Caco-2 (cell line): Measurements from ENCODE around the gene SRGAP1. TPM values are rescaled to one million over a fixed set of nuclear protein-coding genes. Genes with fewer than 3 reads are reported as not detected.

Experiments used
- BruUV-seq: library from RNA; stranded (reverse); fragments of 400-500 nt; replicated peaks from 2 replicates; lab custom pipeline; 2021; lab: Mats Ljungman, UMichigan
- CTCF ChIA-PET: fragments of 300-600 bp; sonication (Branson Sonifier 250); formaldehyde crosslinking; loops from one replicate; lab custom pipeline; 2022; ENCODE audit warnings: antibody characterized with exemption; lab: Charles Lee
- POLR2A ChIA-PET: fragments of 300-600 bp; sonication (Branson Sonifier 250); formaldehyde crosslinking; loops from one replicate; lab custom pipeline; 2022; ENCODE audit warnings: antibody characterized with exemption; lab: Charles Lee
- DNase-seq, 2 experiments: peaks; one replicate each; pipeline versions ENCODE4 v3.0.0 to v3.0.0-alpha.2; 2020 to 2022
- H3K27me3 ChIP-seq: replicated peaks from 2 replicates; pipeline ENCODE4 v1.6.0; 2011; ENCODE audit warnings: low read length; ENCODE audit not compliant: control insufficient read depth, insufficient read depth
- H3K36me3 ChIP-seq: 2 replicates; pipeline ENCODE4 v1.5.1; 2011; ENCODE audit warnings: low read length; ENCODE audit not compliant: control insufficient read depth, insufficient read depth
- H3K4me1 ChIP-seq: fragments of 250-450 bp; sonication (Bioruptor Pico); 2 replicates; pipeline ENCODE4 v1.5.1; 2020; ENCODE audit warnings: mild to moderate bottlenecking
- H3K4me3 ChIP-seq: 2 replicates; pipeline ENCODE4 v1.5.1; 2011; ENCODE audit warnings: low read depth, mild to moderate bottlenecking, control low read depth, low read length
- H3K9me3 ChIP-seq: fragments of 250-450 bp; sonication (Bioruptor Pico); 2 replicates; pipeline ENCODE4 v1.5.1; 2020; ENCODE audit warnings: mild to moderate bottlenecking, moderate library complexity
- H3K27ac Mint-ChIP-seq: one replicate; pipeline ENCODE4 v1.8.0; 2022; ENCODE audit warnings: mixed read lengths; ENCODE audit not compliant: unreplicated experiment
- H3K27me3 Mint-ChIP-seq: one replicate; pipeline ENCODE4 v1.8.0; 2022; ENCODE audit warnings: mixed read lengths; ENCODE audit not compliant: insufficient read depth, unreplicated experiment
- H3K36me3 Mint-ChIP-seq: one replicate; pipeline ENCODE4 v1.8.0; 2022; ENCODE audit warnings: mild to moderate bottlenecking, mixed read lengths; ENCODE audit not compliant: insufficient read depth, unreplicated experiment
- H3K4me1 Mint-ChIP-seq: one replicate; pipeline ENCODE4 v1.8.0; 2022; ENCODE audit warnings: low read depth, mixed read lengths; ENCODE audit not compliant: unreplicated experiment
- H3K4me3 Mint-ChIP-seq: one replicate; pipeline ENCODE4 v1.8.0; 2022; ENCODE audit warnings: mild to moderate bottlenecking, moderate library complexity, mixed read lengths; ENCODE audit not compliant: unreplicated experiment
- H3K9me3 Mint-ChIP-seq: one replicate; pipeline ENCODE4 v1.8.0; 2022; ENCODE audit warnings: mixed read lengths; ENCODE audit not compliant: unreplicated experiment
- intact Hi-C: fragments of 100-400 bp; cut with micrococcal nuclease; formaldehyde crosslinking; loops from one replicate; pipeline ENCODE4 v1.10.0; 2022; ENCODE audit not compliant: unreplicated experiment
- total RNA-seq: library from RNA; stranded (reverse); gene quantifications from 2 replicates; pipeline ENCODE4 v1.2.3, GENCODE V29; 2022
- TF ChIP-seq, protein P1 (sequence below), 2 experiments: fragments of 200-600 bp in 1 of 2; IDR thresholded peaks; 1 replicate in 1 of 2; 2 replicates in 1 of 2; pipeline versions ENCODE4 v1.5.1 to v1.8.0; 2011 to 2022; ENCODE audit warnings: antibody characterized with exemption in 1 of 2, control low read depth in 1 of 2, inconsistent platforms in 1 of 2, low read depth in 1 of 2, low read length in 1 of 2, mild to moderate bottlenecking in 1 of 2, moderate library complexity in 1 of 2; ENCODE audit not compliant: insufficient read depth in 1 of 2, severe bottlenecking in 1 of 2, unreplicated experiment in 1 of 2

The SRGAP1 gene
- total RNA-seq, 1 experiment from 2014 or later, result 22.1 TPM

DNA sequence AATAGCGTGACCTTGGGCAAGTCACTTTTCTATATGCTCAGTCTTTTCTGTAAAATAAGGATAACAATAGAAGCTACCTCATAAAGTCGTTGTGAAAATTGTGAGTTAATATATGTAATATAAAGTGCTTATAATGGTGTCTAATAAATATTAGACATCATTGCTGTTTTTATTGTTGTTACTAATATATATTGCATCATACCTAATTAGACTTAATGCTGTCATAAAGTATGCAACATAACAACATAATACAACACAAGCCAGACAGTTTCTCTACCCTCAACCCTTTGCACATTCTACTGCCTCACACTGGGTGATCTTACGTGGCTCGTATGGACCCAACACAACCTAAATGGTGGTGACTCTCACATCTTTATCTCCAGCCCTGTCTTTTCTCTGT lies 240.7 kb downstream of the SRGAP1 start:
- H3K27me3 ChIP-seq, result no peaks in the 10 kb centered on the region
- intact Hi-C loops, result loop anchor here (10.0 kb wide), 1 partner anchor 90 kb away; no protein-coding TSS in a partner anchor
- H3K27ac Mint-ChIP-seq, result no peak overlapping the region
- POLR2A ChIA-PET, result no interaction called here
- no peaks in the 10 kb centered on the region for H3K9me3 ChIP-seq
- TF ChIP-seq, protein P1, sequence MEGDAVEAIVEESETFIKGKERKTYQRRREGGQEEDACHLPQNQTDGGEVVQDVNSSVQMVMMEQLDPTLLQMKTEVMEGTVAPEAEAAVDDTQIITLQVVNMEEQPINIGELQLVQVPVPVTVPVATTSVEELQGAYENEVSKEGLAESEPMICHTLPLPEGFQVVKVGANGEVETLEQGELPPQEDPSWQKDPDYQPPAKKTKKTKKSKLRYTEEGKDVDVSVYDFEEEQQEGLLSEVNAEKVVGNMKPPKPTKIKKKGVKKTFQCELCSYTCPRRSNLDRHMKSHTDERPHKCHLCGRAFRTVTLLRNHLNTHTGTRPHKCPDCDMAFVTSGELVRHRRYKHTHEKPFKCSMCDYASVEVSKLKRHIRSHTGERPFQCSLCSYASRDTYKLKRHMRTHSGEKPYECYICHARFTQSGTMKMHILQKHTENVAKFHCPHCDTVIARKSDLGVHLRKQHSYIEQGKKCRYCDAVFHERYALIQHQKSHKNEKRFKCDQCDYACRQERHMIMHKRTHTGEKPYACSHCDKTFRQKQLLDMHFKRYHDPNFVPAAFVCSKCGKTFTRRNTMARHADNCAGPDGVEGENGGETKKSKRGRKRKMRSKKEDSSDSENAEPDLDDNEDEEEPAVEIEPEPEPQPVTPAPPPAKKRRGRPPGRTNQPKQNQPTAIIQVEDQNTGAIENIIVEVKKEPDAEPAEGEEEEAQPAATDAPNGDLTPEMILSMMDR (IDR thresholded peaks at IDR 0.05; ENCODE audit: insufficient read depth in 1 of 2, low read depth in 1 of 2, low read length in 1 of 2, severe bottlenecking in 1 of 2, unreplicated experiment in 1 of 2), result no peak
- H3K36me3 Mint-ChIP-seq, result peaks cover 25% of the 10 kb centered on the region
- BruUV-seq, result no TSS peak
- peaks cover 1% of the 10 kb centered on the region; the same call in 1 of the 2 replicates for H3K36me3 ChIP-seq
- no peak overlapping the region for H3K4me3 ChIP-seq
- CTCF ChIA-PET, result no interaction called here
- no peaks in the 10 kb centered on the region for H3K9me3 Mint-ChIP-seq
- H3K4me1 Mint-ChIP-seq, result peaks cover 13% of the 10 kb centered on the region
- no peaks in the 10 kb centered on the region for H3K27me3 Mint-ChIP-seq
- H3K4me1 ChIP-seq, result peaks cover 22% of the 10 kb centered on the region
- no peak for DNase-seq
- no peak overlapping the region for H3K4me3 Mint-ChIP-seq

DNA sequence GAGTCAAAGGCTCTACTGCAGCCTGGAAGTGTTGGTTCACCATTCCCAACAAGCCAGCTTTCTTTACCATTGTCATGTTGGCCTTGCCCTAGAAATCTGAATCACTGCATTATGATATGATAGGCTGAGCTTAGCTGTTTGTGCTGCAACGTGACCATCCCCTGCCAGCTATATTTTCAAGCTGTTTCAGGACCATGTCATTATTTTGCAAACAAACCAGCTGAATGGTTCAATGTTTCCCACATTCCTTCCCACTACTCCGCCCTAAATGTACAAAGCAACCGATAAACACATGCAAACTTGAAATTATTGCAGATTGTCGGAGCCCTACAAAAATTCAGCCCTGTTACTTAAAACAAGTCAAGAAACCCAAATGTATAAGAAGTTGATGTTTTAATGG lies 241.5 kb downstream of the SRGAP1 start:
- no peaks in the 10 kb centered on the region for H3K27me3 Mint-ChIP-seq
- H3K4me1 ChIP-seq, result peaks cover 14% of the 10 kb centered on the region
- ChIA-PET POLR2A (no interaction called here), CTCF (no interaction called here)
- TF ChIP-seq, protein P1 (IDR thresholded peaks at IDR 0.05; ENCODE audit: insufficient read depth in 1 of 2, low read depth in 1 of 2, low read length in 1 of 2, severe bottlenecking in 1 of 2, unreplicated experiment in 1 of 2), result no peak
- BruUV-seq, result no TSS peak
- H3K36me3 ChIP-seq, result peaks cover 1% of the 10 kb centered on the region; the same call in 1 of the 2 replicates
- H3K4me1 Mint-ChIP-seq, result peaks cover 5% of the 10 kb centered on the region
- H3K9me3 ChIP-seq, result no peaks in the 10 kb centered on the region
- intact Hi-C loops, result loop anchor here (10.0 kb wide), 1 partner anchor 89 kb away; no protein-coding TSS in a partner anchor
- no peak overlapping the region for H3K4me3 ChIP-seq
- no peak overlapping the region for H3K4me3 Mint-ChIP-seq
- no peaks in the 10 kb centered on the region for H3K9me3 Mint-ChIP-seq
- H3K27me3 ChIP-seq, result no peaks in the 10 kb centered on the region
- peaks cover 18% of the 10 kb centered on the region for H3K36me3 Mint-ChIP-seq
- no peak for DNase-seq
- H3K27ac Mint-ChIP-seq, result no peak overlapping the region

DNA sequence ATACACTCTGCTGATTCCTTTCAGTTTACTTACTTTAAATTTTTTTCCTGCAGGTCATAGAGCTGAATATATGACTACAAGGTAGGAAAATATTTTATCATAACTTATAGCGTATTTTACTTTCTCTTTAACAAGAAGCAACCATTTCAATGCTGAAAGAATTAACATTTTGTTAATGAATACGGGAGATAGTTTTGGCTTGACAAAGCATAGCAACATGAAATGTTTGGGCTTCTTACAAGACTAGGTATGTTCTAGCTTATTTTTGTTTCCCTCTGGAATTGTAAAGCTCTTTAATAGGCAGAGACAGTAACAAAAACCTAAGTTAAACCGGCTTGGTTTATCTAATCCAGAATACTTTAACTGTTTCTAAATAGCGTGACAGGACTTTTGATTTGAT lies 242.4 kb downstream of the SRGAP1 start:
- H3K36me3 Mint-ChIP-seq, result peaks cover 14% of the 10 kb centered on the region
- no peaks in the 10 kb centered on the region for H3K9me3 Mint-ChIP-seq
- no peaks in the 10 kb centered on the region for H3K4me1 Mint-ChIP-seq
- no TSS peak for BruUV-seq
- H3K4me3 Mint-ChIP-seq, result no peak overlapping the region
- Histone ChIP-seq H3K27me3 (no peaks in the 10 kb centered on the region), H3K4me3 (no peak overlapping the region), H3K4me1 (peaks cover 11% of the 10 kb centered on the region; the same call in 1 of the 2 replicates), H3K9me3 (no peaks in the 10 kb centered on the region), H3K36me3 (peaks cover 1% of the 10 kb centered on the region; the same call in 1 of the 2 replicates)
- intact Hi-C loops, result loop anchor here (10.0 kb wide), 1 partner anchor 88 kb away; no protein-coding TSS in a partner anchor
- H3K27me3 Mint-ChIP-seq, result no peaks in the 10 kb centered on the region
- POLR2A ChIA-PET, result no interaction called here
- CTCF ChIA-PET, result no interaction called here
- H3K27ac Mint-ChIP-seq, result no peak overlapping the region
- no peak for DNase-seq
- TF ChIP-seq, protein P1 (IDR thresholded peaks at IDR 0.05; ENCODE audit: insufficient read depth in 1 of 2, low read depth in 1 of 2, low read length in 1 of 2, severe bottlenecking in 1 of 2, unreplicated experiment in 1 of 2), result no peak
